WTC11 (cell line): ENCODE data around the gene MAML2. TPM values are rescaled to one million over a fixed set of nuclear protein-coding genes. Genes with fewer than 3 reads are reported as not detected.
A peak's percentile ranks its signal among the peaks of the same experiment; 100 is the strongest.

Experiments
- ATAC-seq: fragments of 200-7000 bp; cut with Tn5 transposase; 2 replicates; pipeline ENCODE4 v1.10.0; 2021; ENCODE audit warnings: mild to moderate bottlenecking, moderate library complexity
- CTCF ChIA-PET: fragments of 300-600 bp; sonication (Branson Sonifier 250); formaldehyde crosslinking; loops from one replicate; lab custom pipeline; 2021; ENCODE audit warnings: antibody characterized with exemption; lab: Charles Lee
- POLR2A ChIA-PET: fragments of 350-600 bp; sonication (Branson Sonifier 250); formaldehyde crosslinking; loops from one replicate; lab custom pipeline; 2021; ENCODE audit warnings: antibody characterized with exemption; lab: Charles Lee
- DNase-seq: peaks from one replicate; pipeline ENCODE4 v3.0.0; 2021; ENCODE audit warnings: low spot score
- H3K27ac Mint-ChIP-seq: 2 replicates; pipeline ENCODE4 v1.8.0; 2021; ENCODE audit warnings: mixed read lengths
- H3K27me3 Mint-ChIP-seq: 2 replicates; pipeline ENCODE4 v1.8.0; 2021; ENCODE audit warnings: low read depth, mild to moderate bottlenecking, moderate library complexity, mixed read lengths
- H3K36me3 Mint-ChIP-seq: 2 replicates; pipeline ENCODE4 v1.8.0; 2021; ENCODE audit warnings: mixed read lengths
- H3K4me1 Mint-ChIP-seq: 2 replicates; pipeline ENCODE4 v1.8.0; 2022; ENCODE audit warnings: mixed read lengths
- H3K4me3 Mint-ChIP-seq: 2 replicates; pipeline ENCODE4 v1.8.0; 2021; ENCODE audit warnings: mild to moderate bottlenecking, moderate library complexity, mixed read lengths
- H3K9me3 Mint-ChIP-seq: 2 replicates; pipeline ENCODE4 v1.8.0; 2021; ENCODE audit warnings: mixed read lengths
- E2F1 ChIP-seq: sonication (generic); formaldehyde crosslinking; IDR thresholded peaks from 2 replicates; pipeline ENCODE4 v1.8.0; 2022; ENCODE audit warnings: mild to moderate bottlenecking, missing genetic modification reagents
- ELF4 ChIP-seq: sonication (generic); formaldehyde crosslinking; IDR thresholded peaks from 2 replicates; pipeline ENCODE4 v1.8.1; 2022; ENCODE audit warnings: low read depth, mild to moderate bottlenecking, moderate library complexity, missing genetic modification reagents
- ERG ChIP-seq: fragments of 250-450 bp; sonication (Bioruptor Pico); IDR thresholded peaks from 2 replicates; pipeline ENCODE4 v1.8.0; 2021; ENCODE audit warnings: mild to moderate bottlenecking
- IRF2 ChIP-seq: sonication (generic); formaldehyde crosslinking; IDR thresholded peaks from 2 replicates; pipeline ENCODE4 v1.8.0; 2022; ENCODE audit warnings: low read depth, missing genetic modification reagents, borderline replicate concordance
- JAZF1 ChIP-seq: fragments of 250-450 bp; sonication (Bioruptor Pico); IDR thresholded peaks from 2 replicates; pipeline ENCODE4 v1.9.0; 2021; ENCODE audit warnings: moderate library complexity, mild to moderate bottlenecking, inconsistent platforms
- MLX ChIP-seq: sonication (generic); formaldehyde crosslinking; IDR thresholded peaks from 2 replicates; pipeline ENCODE4 v1.8.1; 2023; ENCODE audit warnings: mild to moderate bottlenecking, missing genetic modification reagents, moderate library complexity
- MXD4 ChIP-seq: fragments of 250-450 bp; sonication (Bioruptor Pico); IDR thresholded peaks from 2 replicates; pipeline ENCODE4 v1.8.0; 2021; ENCODE audit warnings: mild to moderate bottlenecking, moderate library complexity, borderline replicate concordance
- NR2C2 ChIP-seq: sonication (generic); formaldehyde crosslinking; IDR thresholded peaks from 2 replicates; pipeline ENCODE4 v1.8.0; 2022; ENCODE audit warnings: mild to moderate bottlenecking, missing genetic modification reagents
- NR3C1 ChIP-seq: sonication (generic); formaldehyde crosslinking; conservative IDR thresholded peaks from 2 replicates; pipeline ENCODE4 v1.8.1; 2023; ENCODE audit warnings: low read depth, mild to moderate bottlenecking, missing genetic modification reagents
- PREB ChIP-seq: sonication (generic); formaldehyde crosslinking; IDR thresholded peaks from 2 replicates; pipeline ENCODE4 v1.8.1; 2022; ENCODE audit warnings: mild to moderate bottlenecking, missing genetic modification reagents, moderate library complexity, borderline replicate concordance
- RELA ChIP-seq: sonication (generic); formaldehyde crosslinking; IDR thresholded peaks from 2 replicates; pipeline ENCODE4 v1.8.1; 2022; ENCODE audit warnings: missing genetic modification reagents, mild to moderate bottlenecking, borderline replicate concordance
- SMAD4 ChIP-seq: sonication (generic); formaldehyde crosslinking; IDR thresholded peaks from 2 replicates; pipeline ENCODE4 v1.8.0; 2022; ENCODE audit warnings: mild to moderate bottlenecking, missing genetic modification reagents
- ZBTB43 ChIP-seq: sonication (generic); formaldehyde crosslinking; IDR thresholded peaks from 2 replicates; pipeline ENCODE4 v1.8.1; 2023; ENCODE audit warnings: mild to moderate bottlenecking, missing genetic modification reagents
- ZMAT4 ChIP-seq: fragments of 250-450 bp; sonication (Bioruptor Pico); IDR thresholded peaks from 2 replicates; pipeline ENCODE4 v1.9.0; 2021; ENCODE audit warnings: mild to moderate bottlenecking
- ZNF232 ChIP-seq: sonication (generic); formaldehyde crosslinking; IDR thresholded peaks from 2 replicates; pipeline ENCODE4 v1.8.0; 2022; ENCODE audit warnings: mild to moderate bottlenecking, missing genetic modification reagents
- ZNF396 ChIP-seq: fragments of 250-450 bp; sonication (Bioruptor Pico); IDR thresholded peaks from 2 replicates; pipeline ENCODE4 v1.8.0; 2021; ENCODE audit warnings: mild to moderate bottlenecking, moderate library complexity, borderline replicate concordance
- ZNF532 ChIP-seq: fragments of 250-450 bp; sonication (Bioruptor Pico); IDR thresholded peaks from 2 replicates; pipeline ENCODE4 v1.9.0; 2021; ENCODE audit warnings: mild to moderate bottlenecking, borderline replicate concordance
- total RNA-seq: library from RNA; stranded (reverse); gene quantifications from 3 replicates; pipeline ENCODE4 v1.2.3, GENCODE V29; 2021

Gene MAML2
- total RNA-seq, 1 experiment from 2014 or later = 8.1 TPM

- TF ChIP-seq JAZF1 = no peak
- no peak for TF ChIP-seq MXD4
- TF ChIP-seq ELF4 (CRISPR knock-in tag) = no peak
- no peak for TF ChIP-seq ZBTB43 (CRISPR knock-in tag)
- no peak for TF ChIP-seq ERG (CRISPR knock-in tag)
- no peak for TF ChIP-seq E2F1 (CRISPR knock-in tag)
- no peak for TF ChIP-seq MLX
- no peak for TF ChIP-seq PREB (CRISPR knock-in tag)
- TF ChIP-seq RELA = no peak
- no peak for TF ChIP-seq ZNF232 (CRISPR knock-in tag)
- TF ChIP-seq IRF2 (CRISPR knock-in tag) = no peak
- TF ChIP-seq, all 79 proteins: peak for 0
Observed at GRCh38 chr11:95989780-95990179, 353.2 kb downstream of the MAML2 start (continued).

GRCh38 chr11:95989076-95989605 is 353.9 kb downstream of the MAML2 start:
- CTCF ChIA-PET = interaction anchor here (1.2 kb wide), 1 partner anchor 354 kb away, joined by 6 read pairs; the partner anchor contains the start of gene MAML2
- POLR2A ChIA-PET = no interaction called here
- ATAC-seq (0 out of 2 replicates have a peak, but pooled peaks have one; percentile 22), DNase-seq (no peak)
- Mint-ChIP-seq H3K27ac (no peak overlapping the region), H3K27me3 (no peaks in the 10 kb centered on the region), H3K4me1 (peaks cover 41% of the 10 kb centered on the region), H3K4me3 (no peak overlapping the region), H3K36me3 (no peaks in the 10 kb centered on the region), H3K9me3 (no peaks in the 10 kb centered on the region)
- TF ChIP-seq ZNF532 (CRISPR knock-in tag) = no peak
- TF ChIP-seq SMAD4 (CRISPR knock-in tag) = no peak
- TF ChIP-seq NR3C1 (CRISPR knock-in tag) = no peak
- no peak for TF ChIP-seq NR2C2
- no peak for TF ChIP-seq JAZF1
- no peak for TF ChIP-seq ZNF232 (CRISPR knock-in tag)
- TF ChIP-seq ZMAT4 (CRISPR knock-in tag) = no peak
- no peak for TF ChIP-seq ZNF396 (CRISPR knock-in tag)
- no peak for TF ChIP-seq ELF4 (CRISPR knock-in tag)
